DMS79 treated with DMSO at 0.1 percent for 48 hours (cell line): ENCODE measurements around the gene KRTAP10-5.
"Not testable (repeated sequence)": the region's sequence is repeated elsewhere in the genome, so short reads cannot be mapped to it uniquely, and the experiment has no call there.

Experiments
- DNase-seq: peaks from one replicate; lab custom pipeline; 2025; lab: John Stamatoyannopoulos, UW

KRTAP10-5 gene

GRCh38 chr21:44590897-44591800 is 10.7 kb upstream of the KRTAP10-5 start:
- not testable (repeated sequence) for DNase-seq

- no peak for DNase-seq
These were observed 9.9 kb upstream of the KRTAP10-5 start for GRCh38 chr21:44590311-44590721.

DNA sequence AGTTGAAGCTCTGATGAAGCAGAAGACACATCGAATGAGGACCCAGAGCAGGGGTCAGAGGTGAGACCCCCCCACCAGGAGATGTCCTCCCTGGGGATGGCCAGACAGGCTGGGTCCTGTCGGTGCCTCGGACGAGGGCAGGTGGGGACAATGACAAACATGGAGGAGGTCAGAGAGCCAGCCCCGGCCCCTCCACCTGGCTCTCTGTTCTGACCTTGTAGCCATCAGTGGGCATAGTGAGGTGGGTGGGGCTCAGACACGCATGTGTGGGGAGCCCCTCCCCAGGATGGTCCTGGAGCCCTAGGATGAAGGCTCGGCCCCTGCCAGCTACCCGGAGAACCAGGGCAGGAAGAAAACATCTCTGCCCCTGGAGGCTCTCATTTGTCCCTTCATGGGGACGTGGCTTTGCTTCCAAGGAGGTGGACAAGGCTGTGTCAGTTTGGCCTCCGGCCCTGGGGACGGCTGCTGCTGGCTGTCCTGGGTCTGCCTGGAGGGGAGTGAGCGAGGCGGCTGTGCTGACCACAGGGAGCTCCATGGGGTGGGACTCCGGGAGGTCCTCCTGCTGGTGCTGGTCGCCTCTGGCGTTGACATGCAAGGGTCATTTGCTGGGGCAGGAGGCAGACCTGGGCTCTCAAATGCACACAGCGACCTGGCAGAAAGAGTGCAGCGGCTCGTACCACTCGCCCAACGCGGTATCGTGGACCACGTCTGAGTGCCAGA is 9.3 kb upstream of the KRTAP10-5 start:
- no peak for DNase-seq

GRCh38 chr21:44589094-44589493 is 8.7 kb upstream of the KRTAP10-5 start:
- DNase-seq, result no peak

GRCh38 chr21:44585892-44586291 is 5.5 kb upstream of the KRTAP10-5 start:
- no peak for DNase-seq

DNA sequence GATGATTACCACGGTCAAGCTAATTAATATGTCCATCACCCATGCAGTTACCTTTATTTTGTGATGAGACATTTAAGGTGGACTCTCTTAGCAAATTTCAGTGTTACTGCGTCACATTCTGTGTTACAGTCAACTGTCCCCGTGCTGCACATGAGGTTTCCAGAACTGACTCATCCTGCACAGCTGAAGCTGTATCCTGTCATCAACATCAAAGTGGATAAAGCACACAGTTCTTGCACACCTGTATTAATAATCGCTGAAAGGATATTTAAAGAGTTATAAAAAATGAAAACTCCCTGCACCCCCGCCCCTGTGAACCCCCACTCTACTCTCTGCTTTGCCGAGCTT is 3.4 kb upstream of the KRTAP10-5 start:
- DNase-seq, result no peak

DNA sequence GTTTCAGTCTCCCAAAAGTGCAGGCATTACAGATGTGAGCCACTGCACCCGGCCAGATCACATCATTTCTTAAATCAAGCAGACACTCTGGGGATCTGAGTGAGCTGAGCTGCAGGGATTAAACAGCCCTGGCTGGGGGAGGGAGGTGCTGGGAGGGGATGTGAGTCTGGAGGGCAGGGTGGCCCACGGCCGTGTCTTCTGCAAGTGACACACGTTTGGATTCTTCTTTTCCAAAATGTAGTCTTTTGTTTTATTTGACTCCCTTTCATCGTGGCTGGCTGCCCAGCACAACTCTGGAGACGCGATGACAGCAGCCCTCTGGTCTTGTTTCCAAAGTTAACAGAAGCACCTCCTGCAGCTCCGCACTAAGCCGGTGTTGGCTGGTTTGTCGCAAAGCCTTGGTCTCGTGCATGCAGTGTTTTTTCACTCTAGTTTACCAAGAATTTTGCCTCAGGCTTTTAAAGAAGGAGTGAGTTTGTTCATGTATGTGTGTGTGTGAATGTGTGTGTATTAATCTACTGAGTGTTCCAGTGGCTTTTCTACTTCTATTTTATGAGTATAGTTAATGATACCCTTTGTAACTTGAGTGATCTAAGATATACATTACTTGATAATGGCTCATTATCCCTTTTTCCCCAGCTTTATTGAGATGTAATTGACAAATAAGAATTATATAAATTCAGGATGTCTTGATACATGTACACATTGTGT is 2.8 kb upstream of the KRTAP10-5 start:
- no peak for DNase-seq

DNA sequence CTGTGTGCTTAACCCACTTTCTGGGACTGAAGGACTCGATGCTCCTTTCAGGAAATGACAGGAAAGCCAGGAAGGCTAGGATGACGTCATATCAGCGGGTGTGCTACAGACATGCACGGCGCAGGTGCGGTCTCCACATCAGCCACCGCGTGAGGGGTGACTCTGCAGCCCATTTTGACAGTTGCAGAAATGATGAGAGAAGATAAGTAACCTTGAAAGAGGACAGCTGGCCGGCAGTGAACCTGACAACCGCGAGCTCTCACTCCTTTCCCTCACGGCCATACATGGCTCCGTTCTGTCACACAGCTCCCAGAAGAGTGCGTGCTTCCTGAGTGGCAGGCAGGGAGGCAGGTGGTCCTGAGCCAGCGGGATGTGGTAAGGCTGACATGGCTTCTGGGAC is 1.7 kb upstream of the KRTAP10-5 start:
- no peak for DNase-seq

DNA sequence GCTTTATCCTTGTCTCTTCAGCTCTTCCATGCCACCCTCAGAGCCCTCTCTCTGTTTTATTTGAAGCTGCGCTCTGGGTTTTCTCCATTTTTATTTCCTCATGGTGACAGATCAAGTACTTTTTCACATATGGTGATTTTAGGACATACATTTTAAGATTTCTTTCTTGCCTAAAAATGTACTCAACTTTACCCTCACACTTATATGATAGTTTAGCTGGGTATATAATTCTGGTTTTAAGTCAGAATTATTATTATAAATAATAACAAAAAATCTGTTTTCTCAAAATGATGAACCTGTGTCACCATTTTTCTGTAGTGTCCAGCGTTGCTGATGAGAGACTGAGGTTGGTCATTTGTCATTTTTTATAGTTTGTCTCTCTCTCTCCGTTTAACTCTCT is 754 bp upstream of the KRTAP10-5 start:
- DNase-seq, result no peak

DNA sequence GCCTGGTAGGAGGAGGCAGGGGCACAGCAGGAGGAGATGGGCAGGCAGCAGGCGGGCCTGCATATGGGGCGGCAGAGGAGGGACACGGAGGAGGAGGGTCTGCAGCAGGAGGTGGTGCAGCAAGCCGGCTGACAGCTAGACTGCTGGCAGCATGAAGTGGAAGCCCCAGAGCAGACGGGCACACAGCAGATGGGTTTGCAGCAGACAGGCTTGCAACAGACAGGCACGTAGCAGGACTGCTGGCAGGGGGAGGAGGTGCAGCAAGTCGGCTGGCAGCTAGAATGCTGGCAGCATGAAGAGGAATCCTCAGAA is 615 bp downstream of the KRTAP10-5 start:
- DNase-seq, result no peak

DNA sequence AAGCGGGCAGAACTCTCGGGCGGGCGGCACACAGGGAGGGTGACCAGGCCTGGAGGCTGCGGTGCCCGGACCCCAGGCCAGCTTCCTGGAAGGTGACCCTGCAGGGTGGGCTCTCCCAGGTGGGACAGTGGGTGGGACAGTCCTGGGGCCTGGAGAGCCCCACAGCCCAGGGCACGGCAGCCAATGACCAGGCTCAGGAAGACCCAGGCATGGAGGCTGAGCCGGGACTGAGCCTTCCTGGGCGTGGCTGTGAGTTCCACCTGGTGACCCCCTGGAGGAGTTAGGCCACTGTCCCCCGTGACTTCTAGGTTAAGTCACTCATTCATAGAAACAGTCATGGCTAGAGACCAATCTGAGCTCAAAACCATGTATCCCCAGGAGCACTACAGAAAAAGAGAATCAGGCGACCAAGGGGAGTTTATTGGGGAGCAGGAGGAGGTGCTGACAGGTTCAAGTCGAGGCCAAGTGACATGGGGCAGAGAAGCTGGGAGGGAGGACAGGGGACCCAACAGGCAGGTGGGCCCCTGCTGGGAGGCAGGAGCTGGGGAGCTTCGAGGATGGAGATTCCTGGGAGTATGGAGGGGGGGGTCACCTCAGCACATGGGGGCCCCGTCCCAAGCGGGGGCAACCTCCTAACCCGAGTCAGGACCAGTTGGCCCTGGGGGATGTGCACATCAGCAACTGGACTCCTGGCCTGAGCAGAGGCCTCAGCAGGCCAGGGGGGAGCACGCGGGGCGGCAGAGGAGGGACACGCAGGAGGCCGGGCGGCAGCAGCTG is 1.2 kb downstream of the KRTAP10-5 start:
- DNase-seq, result no peak

- no peak for DNase-seq
These were observed 1.9 kb downstream of the KRTAP10-5 start for GRCh38 chr21:44578371-44579055.

DNA sequence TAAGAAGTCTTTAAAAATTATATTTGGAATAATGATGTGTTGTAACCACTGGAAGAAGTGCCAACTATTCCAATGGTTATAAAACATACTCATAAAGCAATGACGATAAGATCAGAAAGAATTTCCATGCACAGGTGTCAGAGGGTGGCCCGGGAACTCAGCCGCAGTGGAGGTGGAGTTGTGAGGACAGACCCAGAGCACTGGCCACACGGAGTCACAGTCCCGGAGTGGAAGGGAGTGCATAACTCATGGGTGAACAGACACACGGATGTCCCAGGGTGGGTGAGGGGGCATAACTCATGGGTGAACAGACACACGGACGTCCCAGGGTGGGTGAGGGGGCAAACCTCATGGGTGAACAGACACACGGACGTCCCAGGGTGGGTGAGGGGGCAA is 4.4 kb downstream of the KRTAP10-5 start:
- no peak for DNase-seq

- no peak for DNase-seq
These were observed 4.9 kb downstream of the KRTAP10-5 start for GRCh38 chr21:44575307-44576024.

DNA sequence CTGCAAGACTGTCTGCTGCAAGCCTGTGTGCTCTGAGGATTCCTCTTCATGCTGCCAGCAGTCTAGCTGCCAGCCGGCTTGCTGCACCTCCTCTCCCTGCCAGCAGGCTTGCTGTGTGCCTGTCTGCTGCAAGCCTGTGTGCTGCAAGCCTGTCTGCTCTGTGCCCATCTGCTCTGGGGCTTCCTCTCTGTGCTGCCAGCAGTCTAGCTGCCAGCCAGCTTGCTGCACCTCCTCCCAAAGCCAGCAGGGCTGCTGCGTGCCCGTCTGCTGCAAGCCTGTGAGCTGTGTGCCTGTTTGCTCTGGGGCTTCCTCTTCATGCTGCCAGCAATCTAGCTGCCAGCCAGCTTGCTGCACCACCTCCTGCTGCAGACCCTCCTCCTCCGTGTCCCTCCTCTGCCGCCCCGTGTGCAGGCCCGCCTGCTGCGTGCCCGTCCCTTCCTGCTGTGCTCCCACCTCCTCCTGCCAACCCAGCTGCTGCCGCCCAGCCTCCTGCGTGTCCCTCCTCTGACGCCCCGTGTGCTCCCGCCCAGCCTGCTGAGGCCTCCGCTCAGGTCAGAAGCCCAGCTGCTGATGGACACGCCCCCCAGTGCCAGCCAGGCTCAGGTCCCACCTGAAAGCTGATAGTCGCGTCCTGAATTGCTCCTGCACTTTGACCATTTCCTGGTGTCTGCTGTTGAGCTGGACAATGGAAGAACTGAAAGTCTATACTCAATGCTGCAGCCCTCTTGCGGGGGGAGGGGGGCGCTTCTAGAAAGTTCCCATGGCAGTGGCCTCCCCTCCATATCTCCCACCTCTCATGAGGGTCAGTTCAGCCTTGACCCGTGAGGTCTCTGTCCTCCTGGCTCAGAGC is 5.7 kb downstream of the KRTAP10-5 start:
- no peak for DNase-seq

GRCh38 chr21:44573630-44574456 is 6.6 kb downstream of the KRTAP10-5 start, which contains the start of gene KRTAP10-4:
Gene KRTAP10-4, plus strand, starts transcription at chr21:44573729. Its CDS starts 30 bp downstream, at chr21:44573759.
- not testable (repeated sequence) for DNase-seq

DNA sequence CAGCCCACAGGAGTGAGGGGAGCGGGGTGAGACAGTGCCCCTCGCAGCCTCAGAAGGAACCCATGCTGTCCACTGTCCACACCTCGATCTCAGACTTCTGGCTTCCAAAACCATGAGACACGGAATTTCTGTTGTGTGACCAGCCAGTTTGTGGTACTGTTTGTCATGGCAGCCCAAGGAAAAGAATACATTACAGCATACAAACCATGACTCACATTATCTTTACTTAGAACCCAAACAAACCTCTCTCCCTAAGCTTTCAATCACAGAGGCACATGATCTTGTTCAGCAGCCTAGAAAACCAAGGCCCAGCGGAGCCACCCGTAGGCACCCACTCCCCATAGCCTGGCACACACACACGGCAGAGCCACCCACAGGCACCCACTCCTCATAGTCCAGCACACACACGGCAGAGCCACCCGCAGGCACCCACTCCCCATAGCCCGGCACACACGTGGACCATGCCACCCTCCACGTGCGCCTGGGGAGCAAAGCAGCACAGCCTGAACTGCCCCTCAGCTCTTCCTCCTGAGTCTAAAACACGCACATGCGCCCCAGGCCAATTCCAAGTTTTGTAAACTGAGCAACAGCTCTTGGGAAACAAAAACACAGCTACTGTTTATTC is 7.3 kb downstream of the KRTAP10-5 start:
- no peak for DNase-seq
